ENCODE measurements around the gene IFT80.

Gene IFT80

GRCh38 chr3:160400702-160401150, 1.7 kb upstream of the IFT80 start:
- peak in 1 of 2 donors; percentile 2 for DNase-seq (ENCODE audit: low read depth in 2 of 2)

GRCh38 chr3:160400030-160400701, 1.1 kb upstream of the IFT80 start:
- DNase-seq (ENCODE audit: low read depth in 2 of 2): peak in 1 of 2 donors; percentile 11

- no peak for DNase-seq (ENCODE audit: low read depth in 2 of 2)
Measured at GRCh38 chr3:160398820-160399124, 253 bp downstream of the IFT80 start.

GRCh38 chr3:160395297-160395696, 3.7 kb downstream of the IFT80 start:
- no peak for DNase-seq (ENCODE audit: low read depth in 2 of 2)

- no peak for DNase-seq (ENCODE audit: low read depth in 2 of 2)
Measured at GRCh38 chr3:160394009-160394392, 5.0 kb downstream of the IFT80 start.

- DNase-seq (ENCODE audit: low read depth in 2 of 2): no peak
Measured at GRCh38 chr3:160393346-160394008, 5.5 kb downstream of the IFT80 start.

GRCh38 chr3:160392798-160393197, 6.2 kb downstream of the IFT80 start:
- DNase-seq (ENCODE audit: low read depth in 2 of 2): no peak

GRCh38 chr3:160390565-160391138, 8.4 kb downstream of the IFT80 start:
- no peak for DNase-seq (ENCODE audit: low read depth in 2 of 2)

GRCh38 chr3:160384639-160385318, 14.2 kb downstream of the IFT80 start:
- no peak for DNase-seq (ENCODE audit: low read depth in 2 of 2)

GRCh38 chr3:160381470-160381869, 17.6 kb downstream of the IFT80 start:
- no peak for DNase-seq (ENCODE audit: low read depth in 2 of 2)

GRCh38 chr3:160379628-160380214, 19.3 kb downstream of the IFT80 start:
- DNase-seq (ENCODE audit: low read depth in 2 of 2): no peak

- DNase-seq (ENCODE audit: low read depth in 2 of 2): no peak
Measured at GRCh38 chr3:160378331-160379109, 20.5 kb downstream of the IFT80 start.

- DNase-seq (ENCODE audit: low read depth in 2 of 2): no peak
Measured at GRCh38 chr3:160376681-160377080, 22.3 kb downstream of the IFT80 start.

GRCh38 chr3:160374925-160375324, 24.1 kb downstream of the IFT80 start:
- DNase-seq (ENCODE audit: low read depth in 2 of 2): no peak

GRCh38 chr3:160374472-160374871, 24.6 kb downstream of the IFT80 start:
- no peak for DNase-seq (ENCODE audit: low read depth in 2 of 2)

GRCh38 chr3:160373655-160374054, 25.4 kb downstream of the IFT80 start:
- DNase-seq (ENCODE audit: low read depth in 2 of 2): no peak

- no peak for DNase-seq (ENCODE audit: low read depth in 2 of 2)
Measured at GRCh38 chr3:160372780-160373179, 26.2 kb downstream of the IFT80 start.

GRCh38 chr3:160370987-160371857, 27.8 kb downstream of the IFT80 start:
- DNase-seq (ENCODE audit: low read depth in 2 of 2): no peak

- DNase-seq (ENCODE audit: low read depth in 2 of 2): no peak
Measured at GRCh38 chr3:160369784-160370183, 29.2 kb downstream of the IFT80 start.

- DNase-seq (ENCODE audit: low read depth in 2 of 2): no peak
Measured at GRCh38 chr3:160368804-160369203, 30.2 kb downstream of the IFT80 start.

All from stimulated activated CD8-positive, alpha-beta memory T cell treated with anti-CD3 and anti-CD28 coated beads, Interleukin-15, amount 100 ng/mL, for 48 hours (primary cell).